ENCODE results near the gene WDFY4. TPM values are rescaled to one million over a fixed set of nuclear protein-coding genes. Genes with fewer than 3 reads are reported as not detected.

Gene WDFY4
- total RNA-seq, 2 donors from 2014 or later, result not detected

GRCh38 chr10:48951707-48952106 lies 267.0 kb downstream of the WDFY4 start:
- Histone ChIP-seq H3K4me1 (ENCODE audit: control insufficient read depth, insufficient read depth, low read length) (peaks cover 3% of the 10 kb centered on the region), H3K27ac (ENCODE audit: low read depth, low read length) (no peak overlapping the region), H3K36me3 (ENCODE audit: control insufficient read depth, insufficient read depth, low read length) (no peaks in the 10 kb centered on the region), H3K9me3 (ENCODE audit: control insufficient read depth, low read length) (no peaks in the 10 kb centered on the region), H3K4me3 (ENCODE audit: low read length) (no peak overlapping the region), H3K9ac (ENCODE audit: extremely low read depth, low read length, poor library complexity, severe bottlenecking) (no peak overlapping the region), H3K27me3 (ENCODE audit: control insufficient read depth, insufficient read depth, low read length, poor library complexity, severe bottlenecking) (no peaks in the 10 kb centered on the region)
- TF ChIP-seq CTCF (conservative IDR thresholded peaks at IDR 0.05), result no peak
- Mint-ChIP-seq H3K27ac (peak overlapping the region; percentile 44), H3K4me3 (no peak overlapping the region), H3K4me1 (peaks cover 8% of the 10 kb centered on the region), H3K27me3 (ENCODE audit: insufficient read depth) (no peaks in the 10 kb centered on the region), H3K9me3 (no peaks in the 10 kb centered on the region), H3K36me3 (ENCODE audit: low read depth) (no peaks in the 10 kb centered on the region)
- WGBS, 2 experiments (ENCODE audit: insufficient coverage in 1 of 2, insufficient read length in 1 of 2), result 90 to 92% methylated on average over 4 to 7 of the region's 7 CpGs
- no peak for DNase-seq

GRCh38 chr10:48957361-48958151 lies 272.9 kb downstream of the WDFY4 start:
- Histone ChIP-seq H3K27ac (ENCODE audit: low read depth, low read length) (no peak overlapping the region), H3K27me3 (ENCODE audit: control insufficient read depth, insufficient read depth, low read length, poor library complexity, severe bottlenecking) (peaks cover 14% of the 10 kb centered on the region), H3K9ac (ENCODE audit: extremely low read depth, low read length, poor library complexity, severe bottlenecking) (no peak overlapping the region), H3K4me1 (ENCODE audit: control insufficient read depth, insufficient read depth, low read length) (no peaks in the 10 kb centered on the region), H3K9me3 (ENCODE audit: control insufficient read depth, low read length) (no peaks in the 10 kb centered on the region), H3K4me3 (ENCODE audit: low read length) (no peak overlapping the region), H3K36me3 (ENCODE audit: control insufficient read depth, insufficient read depth, low read length) (no peaks in the 10 kb centered on the region)
- TF ChIP-seq CTCF (conservative IDR thresholded peaks at IDR 0.05), result no peak
- Mint-ChIP-seq H3K9me3 (no peaks in the 10 kb centered on the region), H3K4me1 (no peaks in the 10 kb centered on the region), H3K4me3 (no peak overlapping the region), H3K27me3 (ENCODE audit: insufficient read depth) (peaks cover 2% of the 10 kb centered on the region), H3K36me3 (ENCODE audit: low read depth) (no peaks in the 10 kb centered on the region), H3K27ac (no peak overlapping the region)
- DNase-seq, result no peak
- 89 to 90% methylated on average over 12 to 16 of the region's 16 CpGs for WGBS, 2 experiments (ENCODE audit: insufficient coverage in 1 of 2, insufficient read length in 1 of 2)

- H3K9me3 Mint-ChIP-seq, result no peaks in the 10 kb centered on the region
- WGBS, 2 experiments (ENCODE audit: insufficient coverage in 1 of 2, insufficient read length in 1 of 2), result 86 to 89% methylated on average over 1 of the region's 1 CpG
- no peak overlapping the region for H3K27ac Mint-ChIP-seq
- H3K27me3 Mint-ChIP-seq (ENCODE audit: insufficient read depth), result peaks cover 7% of the 10 kb centered on the region
- no peak overlapping the region for H3K4me3 ChIP-seq (ENCODE audit: low read length)
- no peaks in the 10 kb centered on the region for H3K36me3 ChIP-seq (ENCODE audit: control insufficient read depth, insufficient read depth, low read length)
- H3K9ac ChIP-seq (ENCODE audit: extremely low read depth, low read length, poor library complexity, severe bottlenecking), result no peak overlapping the region
- H3K4me1 ChIP-seq (ENCODE audit: control insufficient read depth, insufficient read depth, low read length), result no peaks in the 10 kb centered on the region
- TF ChIP-seq CTCF (conservative IDR thresholded peaks at IDR 0.05), result no peak
- H3K4me1 Mint-ChIP-seq, result no peaks in the 10 kb centered on the region
- no peak for DNase-seq
- no peak overlapping the region for H3K4me3 Mint-ChIP-seq
- H3K9me3 ChIP-seq (ENCODE audit: control insufficient read depth, low read length), result no peaks in the 10 kb centered on the region
- peaks cover 19% of the 10 kb centered on the region for H3K27me3 ChIP-seq (ENCODE audit: control insufficient read depth, insufficient read depth, low read length, poor library complexity, severe bottlenecking)
- H3K36me3 Mint-ChIP-seq (ENCODE audit: low read depth), result no peaks in the 10 kb centered on the region
- no peak overlapping the region for H3K27ac ChIP-seq (ENCODE audit: low read depth, low read length)
These were observed 274.0 kb downstream of the WDFY4 start for GRCh38 chr10:48958598-48959190.

Data from endodermal cell (in vitro differentiated cells).